Activated T-helper 1 cell treated with anti-CD3 and anti-CD28 coated beads, Interleukin-2, amount 50 U/mL, for 16 hours (primary cell): Measurements from ENCODE around the gene ZNF709.
A peak's percentile ranks its signal among the peaks of the same experiment; 100 is the strongest.
"Not testable (repeated sequence)": the region's sequence is repeated elsewhere in the genome, so short reads cannot be mapped to it uniquely, and the experiment has no call there.

Source experiments
- DNase-seq, 2 donors: peaks; one replicate each; pipeline ENCODE4 v3.0.0-alpha.2; 2020; ENCODE audit warnings: low read depth in 1 of 2, low spot score in 1 of 2

Gene ZNF709

GRCh38 chr19:12453495-12453894, 31.1 kb downstream of the ZNF709 start:
- DNase-seq = no peak

- DNase-seq = no peak
Measured at GRCh38 chr19:12450844-12451243, 33.8 kb downstream of the ZNF709 start.

GRCh38 chr19:12448808-12449207, 35.8 kb downstream of the ZNF709 start:
- no peak for DNase-seq

GRCh38 chr19:12440541-12441316, 43.9 kb downstream of the ZNF709 start, which contains the start of gene ZNF443:
Gene ZNF443 (minus strand): TSS chr19:12441021. CDS start chr19:12440914, 107 bp downstream.
- peak; percentile 94 to 96 for DNase-seq

GRCh38 chr19:12439686-12440540, 44.7 kb downstream of the ZNF709 start:
- DNase-seq = peak in 1 of 2 donors; percentile 30

GRCh38 chr19:12430726-12431299, 53.8 kb downstream of the ZNF709 start:
- DNase-seq = not testable (repeated sequence)

GRCh38 chr19:12425888-12426274, 58.7 kb downstream of the ZNF709 start:
- DNase-seq = no peak

GRCh38 chr19:12425236-12425887, 59.3 kb downstream of the ZNF709 start:
- no peak for DNase-seq

GRCh38 chr19:12417273-12417672, 67.3 kb downstream of the ZNF709 start:
- not testable (repeated sequence) for DNase-seq

- DNase-seq = no peak
Measured at GRCh38 chr19:12411893-12412292, 72.7 kb downstream of the ZNF709 start.
